Endothelial cell of umbilical vein (primary cell): Measurements from ENCODE around the gene MAST1. TPM values are rescaled to one million over a fixed set of nuclear protein-coding genes. Genes with fewer than 3 reads are reported as not detected.

Source experiments
- BruUV-seq: library from RNA; stranded (reverse); fragments of 400-500 nt; replicated peaks from 2 replicates; lab custom pipeline; 2021; lab: Mats Ljungman, UMichigan
- CTCF ChIA-PET: fragments of 300-600, 350-600 bp; sonication (Branson Sonifier 250); formaldehyde crosslinking; loops from one replicate; lab custom pipeline; 2021; ENCODE audit warnings: antibody characterized with exemption, inconsistent platforms; lab: Charles Lee
- POLR2A ChIA-PET: fragments of 300-600, 350-600 bp; sonication (Branson Sonifier 250); formaldehyde crosslinking; loops from one replicate; lab custom pipeline; 2021; ENCODE audit warnings: antibody characterized with exemption, inconsistent platforms; lab: Charles Lee
- DNase-seq: peaks from one replicate; pipeline ENCODE4 v3.0.0-alpha.2; 2011; ENCODE audit warnings: low read depth, low spot score
- FAIRE-seq: peaks from 2 replicates; lab custom pipeline; 2011; peaks lifted over from hg19 to GRCh38; lab: Jason Lieb, UNC
- H2AFZ ChIP-seq: 2 replicates; pipeline ENCODE4 v1.6.0; 2012; ENCODE audit warnings: low read depth, low read length, control low read depth, inconsistent platforms
- H3K27ac ChIP-seq: 2 replicates; pipeline ENCODE4 v1.5.1; 2011; ENCODE audit warnings: low read depth, mild to moderate bottlenecking, control low read depth, low read length, moderate library complexity; ENCODE audit not compliant: insufficient read depth
- H3K27me3 ChIP-seq, 2 experiments: 2 replicates each; pipeline versions ENCODE4 v1.6.0 to v1.6.1; 2011; ENCODE audit warnings: low read length in 2 of 2, mixed read lengths in 1 of 2; ENCODE audit not compliant: control insufficient read depth in 2 of 2, insufficient read depth in 2 of 2
- H3K36me3 ChIP-seq, 2 experiments: 2 replicates in 1 of 2; 3 replicates in 1 of 2; pipeline ENCODE4 v1.5.1; 2011; ENCODE audit warnings: low read length in 2 of 2, mild to moderate bottlenecking in 1 of 2, moderate library complexity in 1 of 2; ENCODE audit not compliant: control insufficient read depth in 2 of 2, insufficient read depth in 2 of 2; ENCODE audit errors: extremely low read depth in 1 of 2
- H3K4me1 ChIP-seq: 3 replicates; pipeline ENCODE4 v1.5.1; 2011; ENCODE audit warnings: mild to moderate bottlenecking, low read length; ENCODE audit not compliant: control insufficient read depth, insufficient read depth; ENCODE audit errors: extremely low read depth
- H3K4me2 ChIP-seq: 2 replicates; pipeline ENCODE4 v1.6.1; 2011; ENCODE audit warnings: low read length, control low read depth, mixed read lengths; ENCODE audit not compliant: insufficient read depth
- H3K4me3 ChIP-seq, 3 experiments: fragments of 200-600 bp in 1 of 3; sonication (generic), shearing (Covaris generic) in 1 of 3; replicated peaks in 1 of 3; 2 replicates each; pipeline ENCODE4 v1.5.1; 2011 to 2016; ENCODE audit warnings: control low read depth in 3 of 3, low read length in 3 of 3, mild to moderate bottlenecking in 2 of 3, inconsistent platforms in 1 of 3, low read depth in 1 of 3, moderate library complexity in 1 of 3; ENCODE audit not compliant: insufficient read depth in 1 of 3
- H3K79me2 ChIP-seq: 2 replicates; pipeline ENCODE4 v1.6.0; 2012; ENCODE audit warnings: low read length, inconsistent platforms; ENCODE audit not compliant: control insufficient read depth, insufficient read depth
- H3K9ac ChIP-seq: replicated peaks from 2 replicates; pipeline ENCODE3; 2011; ENCODE audit warnings: low read length, control low read depth; ENCODE audit not compliant: insufficient read depth; ENCODE audit errors: extremely low read depth
- H3K9me1 ChIP-seq: replicated peaks from 3 replicates; pipeline ENCODE4 v1.6.0; 2011; ENCODE audit warnings: mild to moderate bottlenecking, low read length; ENCODE audit not compliant: control insufficient read depth, insufficient read depth; ENCODE audit errors: extremely low read depth
- H3K9me3 ChIP-seq: replicated peaks from 2 replicates; pipeline ENCODE4 v1.5.1; 2012; ENCODE audit warnings: low read length, inconsistent platforms; ENCODE audit not compliant: control insufficient read depth, insufficient read depth
- H4K20me1 ChIP-seq: replicated peaks from 2 replicates; pipeline ENCODE3; 2011; ENCODE audit warnings: mild to moderate bottlenecking, low read length; ENCODE audit not compliant: control insufficient read depth, insufficient read depth; ENCODE audit errors: extremely low read depth
- EZH2 ChIP-seq: IDR thresholded peaks from 2 replicates; pipeline ENCODE4 v1.6.1; 2012; ENCODE audit warnings: borderline replicate concordance, low read depth, mild to moderate bottlenecking, moderate library complexity, low read length, inconsistent platforms; ENCODE audit not compliant: severe bottlenecking
- FOS ChIP-seq: IDR thresholded peaks from 2 replicates; pipeline ENCODE4 v1.6.1; 2011; ENCODE audit warnings: mild to moderate bottlenecking, low read length, moderate library complexity, borderline replicate concordance; ENCODE audit not compliant: insufficient read depth
- GATA2 ChIP-seq: IDR thresholded peaks from 2 replicates; pipeline ENCODE4 v1.7.0; 2011; ENCODE audit warnings: low read depth, mild to moderate bottlenecking, moderate library complexity, mixed read lengths, low read length; ENCODE audit not compliant: insufficient read length, insufficient read depth
- JUN ChIP-seq: IDR thresholded peaks from 2 replicates; pipeline ENCODE4 v1.6.1; 2011; ENCODE audit warnings: borderline replicate concordance, low read depth; ENCODE audit not compliant: insufficient read length, insufficient read depth
- MYC ChIP-seq: IDR thresholded peaks from one replicate; pipeline ENCODE4 v1.6.1; 2011; ENCODE audit warnings: mild to moderate bottlenecking, low read depth, low read length
- POLR2A ChIP-seq: IDR thresholded peaks from 2 replicates; pipeline ENCODE4 v1.6.1; 2012; ENCODE audit warnings: low read depth, mild to moderate bottlenecking, control low read depth, low read length
- dilution Hi-C: fragments of 300-500 bp; cut with MboI; formaldehyde crosslinking; loops from one replicate; pipeline ENCODE4 v1.15.0; 2019; ENCODE audit warnings: low sequenced_read_pairs; ENCODE audit not compliant: extremely low pct_ligation_motif_present
- intact Hi-C: fragments of 100-400 bp; cut with micrococcal nuclease; formaldehyde crosslinking; loops from one replicate; pipeline ENCODE4 v1.10.0; 2022
- polyA plus RNA-seq, 4 experiments: library from polyadenylated mRNA; depleted of rRNA in 3 of 4; stranded (reverse) in 3 of 4; unstranded in 1 of 4; fragments of >200 nt; gene quantifications; 2 replicates each; pipeline versions ENCODE4 v1.2.1 to v1.2.3, GENCODE V29; 2011 to 2012; ENCODE audit warnings: missing spikeins in 1 of 4
- total RNA-seq: library from RNA; stranded (reverse); gene quantifications from 2 replicates; pipeline ENCODE4 v1.2.3, GENCODE V29; 2021
- TF ChIP-seq, protein P1 (sequence below), 2 donors: IDR thresholded peaks; 1 replicate in 1 of 2; 2 replicates in 1 of 2; pipeline ENCODE4 v1.5.1; 2011; ENCODE audit warnings: low read length in 2 of 2, mild to moderate bottlenecking in 2 of 2, moderate library complexity in 2 of 2, control low read depth in 1 of 2, inconsistent platforms in 1 of 2, low read depth in 1 of 2; ENCODE audit not compliant: insufficient read depth in 1 of 2; ENCODE audit errors: extremely low read depth in 1 of 2
- TF ChIP-seq, protein P2 (sequence below): IDR thresholded peaks from 2 replicates; pipeline ENCODE4 v1.6.1; 2011; ENCODE audit not compliant: insufficient read depth, insufficient read length

Gene MAST1
- total and polyA plus RNA-seq, 2 donors (not counting 3 experiments of a cell fraction or from before 2014, with no cell fraction given) = 0.13 to 0.46 TPM

DNA sequence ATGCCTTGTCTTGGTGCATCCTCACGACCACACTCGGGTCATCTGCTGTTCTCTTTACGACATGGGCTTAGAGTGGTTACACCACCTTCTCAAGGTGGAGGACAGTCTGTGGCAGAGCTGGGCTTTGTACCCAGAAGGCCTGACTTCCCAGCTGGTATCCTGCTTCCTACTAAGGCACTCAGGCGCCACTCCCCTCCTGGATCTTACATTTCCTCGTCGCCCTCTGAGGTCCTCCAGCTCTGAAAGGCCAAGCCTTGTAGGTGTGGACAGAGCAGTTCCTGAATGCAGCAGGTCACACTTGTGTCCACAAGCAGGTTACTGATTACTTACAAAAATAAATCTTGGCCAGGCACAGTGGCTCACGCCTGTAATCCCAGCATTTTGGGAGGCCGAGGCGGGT lies 68.9 kb downstream of the MAST1 start:
- DNase-seq (no peak), FAIRE-seq (no peak)
- Histone ChIP-seq H3K9me1 (no peaks in the 10 kb centered on the region), H3K4me1 (no peaks in the 10 kb centered on the region), H3K27ac (no peak overlapping the region), H3K79me2 (no peaks in the 10 kb centered on the region), H4K20me1 (no peaks in the 10 kb centered on the region), H3K9me3 (no peaks in the 10 kb centered on the region), H3K36me3 (no peaks in the 10 kb centered on the region), H3K4me3 (no peak overlapping the region), H2AFZ (no peak overlapping the region), H3K4me2 (no peak overlapping the region), H3K9ac (no peak overlapping the region), H3K27me3 (no peaks in the 10 kb centered on the region)
- dilution Hi-C loops = no loop called here
- ChIA-PET POLR2A (no interaction called here), CTCF (interaction anchor here (1.3 to 1.7 kb wide), 2 partner anchors 9 to 59 kb away, joined by 4 read pairs; no protein-coding TSS in a partner anchor)
- no peak for TF ChIP-seq GATA2
- no peak for TF ChIP-seq POLR2A
- no peak for TF ChIP-seq FOS
- TF ChIP-seq JUN = no peak
- TF ChIP-seq EZH2 = no peak
- TF ChIP-seq, protein P1, sequence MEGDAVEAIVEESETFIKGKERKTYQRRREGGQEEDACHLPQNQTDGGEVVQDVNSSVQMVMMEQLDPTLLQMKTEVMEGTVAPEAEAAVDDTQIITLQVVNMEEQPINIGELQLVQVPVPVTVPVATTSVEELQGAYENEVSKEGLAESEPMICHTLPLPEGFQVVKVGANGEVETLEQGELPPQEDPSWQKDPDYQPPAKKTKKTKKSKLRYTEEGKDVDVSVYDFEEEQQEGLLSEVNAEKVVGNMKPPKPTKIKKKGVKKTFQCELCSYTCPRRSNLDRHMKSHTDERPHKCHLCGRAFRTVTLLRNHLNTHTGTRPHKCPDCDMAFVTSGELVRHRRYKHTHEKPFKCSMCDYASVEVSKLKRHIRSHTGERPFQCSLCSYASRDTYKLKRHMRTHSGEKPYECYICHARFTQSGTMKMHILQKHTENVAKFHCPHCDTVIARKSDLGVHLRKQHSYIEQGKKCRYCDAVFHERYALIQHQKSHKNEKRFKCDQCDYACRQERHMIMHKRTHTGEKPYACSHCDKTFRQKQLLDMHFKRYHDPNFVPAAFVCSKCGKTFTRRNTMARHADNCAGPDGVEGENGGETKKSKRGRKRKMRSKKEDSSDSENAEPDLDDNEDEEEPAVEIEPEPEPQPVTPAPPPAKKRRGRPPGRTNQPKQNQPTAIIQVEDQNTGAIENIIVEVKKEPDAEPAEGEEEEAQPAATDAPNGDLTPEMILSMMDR (IDR thresholded peaks at IDR 0.05; ENCODE audit: extremely low read depth in 1 of 2, insufficient read depth in 1 of 2, low read depth in 1 of 2, low read length in 2 of 2) = no peak
- TF ChIP-seq MYC = no peak
- TF ChIP-seq, protein P2, sequence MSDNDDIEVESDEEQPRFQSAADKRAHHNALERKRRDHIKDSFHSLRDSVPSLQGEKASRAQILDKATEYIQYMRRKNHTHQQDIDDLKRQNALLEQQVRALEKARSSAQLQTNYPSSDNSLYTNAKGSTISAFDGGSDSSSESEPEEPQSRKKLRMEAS = no peak
- intact Hi-C loops = no loop called here
- no TSS peak for BruUV-seq
